ENCODE measurements around the gene SOWAHB.

Gene SOWAHB

DNA sequence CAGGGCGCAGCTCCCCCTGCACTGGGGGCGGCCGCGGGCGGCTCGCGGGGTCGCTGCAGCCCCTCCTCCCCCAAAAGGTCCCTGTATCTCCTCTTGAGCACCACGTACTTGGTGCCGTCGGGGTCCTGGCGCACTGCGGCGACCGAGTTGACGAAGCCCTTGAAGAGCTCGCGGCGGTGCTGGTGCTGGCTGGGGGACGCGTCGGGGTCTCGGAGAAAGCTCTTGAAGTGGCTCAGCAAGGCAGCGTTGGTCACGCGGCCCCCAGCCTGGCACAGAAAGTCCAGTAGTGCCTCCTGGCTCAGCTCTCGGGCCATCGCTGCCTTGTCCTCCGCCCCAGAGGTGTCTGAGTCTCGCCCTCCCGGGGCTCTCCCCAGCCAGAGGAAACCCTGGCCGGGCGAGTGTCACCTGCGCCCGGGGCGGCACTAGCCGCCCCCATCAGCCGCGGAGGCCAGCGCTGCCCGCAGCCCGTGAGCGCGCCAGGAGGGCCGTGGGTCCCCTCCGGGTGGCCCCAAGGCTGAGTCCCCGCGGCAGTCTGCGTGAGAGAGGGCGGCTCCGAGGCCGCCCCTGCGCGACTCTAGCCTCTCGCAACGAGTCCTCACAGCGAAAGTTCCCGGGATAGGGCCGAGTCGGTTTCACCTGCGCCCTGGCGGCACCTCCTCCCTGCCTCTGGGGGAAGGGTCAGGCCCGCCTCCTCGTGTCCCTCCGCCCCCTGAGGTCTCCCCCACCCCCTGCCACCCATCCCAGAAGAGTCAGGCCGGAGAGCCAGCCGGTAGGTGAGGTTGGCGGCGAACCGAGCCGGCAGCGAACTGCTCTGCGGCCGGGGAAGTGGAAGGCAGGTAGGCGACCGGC lies at the start of gene SOWAHB:
TSS of gene SOWAHB (minus strand) at position 609 of the 849 bp plus-strand sequence. CDS start at position 314, 295 bp downstream.
- DNase-seq (ENCODE audit: low read depth), result no peak

GRCh38 chr4:76947369-76947768 lies 49.4 kb upstream of the SOWAHB start:
- DNase-seq (ENCODE audit: low read depth), result peak; percentile 56

DNA sequence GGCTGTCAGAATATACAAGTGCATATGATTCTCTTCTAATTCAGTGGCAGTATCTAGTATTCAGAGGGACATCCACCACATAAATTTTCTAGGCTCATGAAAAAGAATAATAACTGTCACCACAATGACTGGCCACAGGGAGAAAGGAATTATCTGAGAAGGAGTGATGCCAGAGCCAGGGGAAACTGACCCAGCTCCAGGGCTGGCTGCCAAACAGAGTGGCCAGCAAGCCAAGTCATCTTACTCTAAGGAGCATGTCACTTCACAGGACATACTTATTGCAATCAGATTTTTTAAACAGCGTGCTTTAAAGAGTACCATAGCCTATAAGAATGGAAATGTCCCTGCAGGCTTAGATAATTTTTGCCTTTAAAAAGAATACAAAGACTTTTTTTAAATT lies 45.8 kb upstream of the SOWAHB start:
- peak; percentile 70 for DNase-seq (ENCODE audit: low read depth)

- peak; percentile 80 for DNase-seq (ENCODE audit: low read depth)
Measured at GRCh38 chr4:76943129-76943620, 45.2 kb upstream of the SOWAHB start.

GRCh38 chr4:76939184-76939583 lies 41.2 kb upstream of the SOWAHB start:
- no peak for DNase-seq (ENCODE audit: low read depth)

DNA sequence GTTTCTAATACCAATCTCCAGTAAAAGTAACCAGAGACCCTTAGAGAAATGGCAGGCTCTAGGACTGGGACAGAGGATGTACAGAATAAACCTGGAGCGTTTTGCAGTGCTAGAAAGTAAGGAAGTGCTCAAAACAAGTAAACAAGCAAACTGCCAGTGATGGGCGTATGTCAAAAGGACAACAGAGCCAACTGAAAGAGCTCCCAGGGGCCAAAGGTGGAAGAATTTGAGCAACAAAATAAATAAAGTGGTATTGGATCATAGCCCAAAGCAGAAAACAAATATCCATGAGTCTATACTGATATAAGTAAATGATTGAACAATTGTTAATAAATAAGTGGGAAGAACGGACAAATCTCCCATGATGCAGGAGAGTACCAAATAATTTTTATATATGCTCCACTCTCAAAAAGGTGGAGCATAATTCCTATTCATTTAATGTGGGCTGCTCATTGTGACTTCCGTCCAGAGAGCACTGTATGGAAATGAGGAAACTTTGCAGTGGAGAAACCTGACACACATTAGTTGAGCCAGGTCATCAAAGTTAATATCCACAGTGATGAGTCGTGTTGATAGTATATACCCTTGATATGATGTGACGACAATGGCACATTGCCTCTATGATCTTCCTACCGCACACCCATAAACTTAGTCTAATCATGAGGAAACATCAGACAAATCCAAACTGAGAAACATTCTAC lies 33.8 kb upstream of the SOWAHB start:
- no peak for DNase-seq (ENCODE audit: low read depth)

GRCh38 chr4:76931087-76931486 lies 33.1 kb upstream of the SOWAHB start:
- DNase-seq (ENCODE audit: low read depth), result peak; percentile 56

DNA sequence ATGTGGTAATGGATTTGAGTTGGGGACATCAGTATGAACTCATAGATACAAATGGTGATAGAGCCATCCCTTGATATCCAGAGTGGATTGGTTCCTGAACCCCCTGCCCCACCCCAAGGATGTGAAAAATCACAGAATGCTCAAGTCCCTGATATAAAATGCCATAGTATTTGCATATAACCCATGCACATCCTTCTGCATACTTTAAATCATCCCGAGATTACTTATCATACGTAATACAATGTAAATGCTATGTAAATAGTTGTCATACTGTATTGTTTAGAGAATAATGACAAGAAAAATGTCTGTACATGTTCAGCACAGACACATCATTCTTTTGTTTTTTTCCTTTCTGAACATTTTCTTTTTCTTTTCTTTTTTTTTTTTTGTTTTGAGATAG lies 32.7 kb upstream of the SOWAHB start:
- no peak for DNase-seq (ENCODE audit: low read depth)

GRCh38 chr4:76926841-76927240 lies 28.9 kb upstream of the SOWAHB start:
- no peak for DNase-seq (ENCODE audit: low read depth)

DNA sequence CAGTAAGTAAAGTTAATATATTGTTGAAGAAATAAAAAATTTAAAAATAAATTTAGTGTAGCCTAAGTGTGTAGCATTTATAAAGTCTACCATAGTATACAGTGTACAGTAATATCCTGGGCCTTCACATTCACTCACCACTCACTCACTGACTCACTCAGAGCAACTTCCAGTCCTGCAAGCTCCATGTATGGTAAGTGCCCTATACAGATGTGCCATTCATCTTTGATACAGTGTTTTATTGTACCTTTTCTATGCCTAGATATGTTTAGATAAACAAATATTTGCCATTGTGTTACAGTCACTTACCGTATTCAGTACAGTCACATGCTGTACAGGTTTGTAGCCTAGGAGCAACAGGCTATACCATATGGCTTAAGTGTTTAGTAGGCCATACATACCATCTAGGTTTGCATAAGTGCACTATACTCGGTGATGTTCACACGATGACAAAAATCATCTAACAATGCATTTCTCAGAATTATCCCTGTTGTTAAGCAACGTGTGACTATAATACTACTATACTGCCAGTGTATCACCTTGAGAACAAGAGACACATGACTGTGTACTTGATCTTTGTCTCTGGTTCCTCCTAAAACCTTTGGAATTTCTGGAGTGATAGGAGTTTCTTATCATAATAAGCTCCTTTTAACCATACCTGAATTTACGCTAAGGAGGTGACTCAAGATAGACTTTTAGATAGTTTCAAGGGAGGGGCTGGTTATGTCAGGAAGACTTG lies 25.8 kb upstream of the SOWAHB start:
- no peak for DNase-seq (ENCODE audit: low read depth)

- DNase-seq (ENCODE audit: low read depth), result no peak
Measured at GRCh38 chr4:76920715-76921114, 22.8 kb upstream of the SOWAHB start.

DNA sequence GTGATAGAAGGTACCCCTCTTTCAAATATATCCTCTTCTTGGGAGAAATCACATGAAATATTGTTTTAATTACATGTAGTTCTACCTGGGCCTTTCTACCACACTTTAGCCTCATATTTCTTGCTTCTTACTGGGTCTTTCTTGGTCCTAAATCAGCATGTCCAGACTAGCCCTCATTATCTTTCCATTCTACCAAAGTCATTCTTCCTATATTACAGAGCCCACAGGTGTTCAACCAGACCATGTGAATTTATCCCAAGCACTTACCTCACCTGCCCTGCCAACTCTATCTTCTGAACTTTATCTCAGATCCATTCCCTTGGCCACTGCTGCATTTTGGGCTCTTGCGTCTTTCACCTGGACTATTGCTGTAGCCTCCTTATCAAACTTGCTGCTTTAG lies 11.8 kb upstream of the SOWAHB start:
- no peak for DNase-seq (ENCODE audit: low read depth)

- DNase-seq (ENCODE audit: low read depth), result peak; percentile 92
Measured at GRCh38 chr4:76905521-76905920, 7.6 kb upstream of the SOWAHB start.

GRCh38 chr4:76904646-76905190 lies 6.8 kb upstream of the SOWAHB start:
- DNase-seq (ENCODE audit: low read depth), result no peak

- DNase-seq (ENCODE audit: low read depth), result no peak
Measured at GRCh38 chr4:76902233-76902890, 4.4 kb upstream of the SOWAHB start.

DNA sequence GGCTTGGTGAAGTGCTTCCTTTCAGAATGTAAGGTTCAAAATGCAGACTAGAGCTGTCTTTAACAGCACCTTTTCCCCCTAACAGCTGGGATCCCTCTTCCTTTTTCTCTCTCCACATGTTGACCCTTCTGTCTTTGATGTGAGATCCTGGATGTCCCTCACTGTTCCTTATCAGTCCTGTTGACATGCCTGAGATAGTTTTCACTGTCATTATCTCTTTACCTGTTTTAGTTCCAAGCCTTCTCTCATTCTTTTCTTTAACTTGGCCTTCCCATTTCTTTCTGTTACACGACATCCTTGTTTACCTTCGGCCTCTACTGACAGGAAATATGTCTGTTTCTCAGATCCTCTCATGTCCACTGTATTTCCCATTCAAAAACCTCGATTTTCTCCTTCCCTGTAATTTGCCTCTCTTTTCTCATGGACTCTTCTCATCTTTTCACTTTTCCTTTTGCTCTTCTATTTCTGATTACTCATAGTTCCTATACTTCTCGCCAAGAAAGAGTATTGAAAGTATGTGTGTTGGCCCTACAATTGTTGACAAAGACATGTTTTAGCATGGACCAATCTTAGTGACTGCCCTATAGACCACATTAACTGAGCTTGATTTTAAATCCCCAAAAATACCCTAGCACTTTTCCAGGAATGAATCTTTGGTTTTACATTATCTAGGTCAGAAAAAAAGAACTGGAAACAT lies 1.2 kb upstream of the SOWAHB start:
- DNase-seq (ENCODE audit: low read depth), result no peak

- no peak for DNase-seq (ENCODE audit: low read depth)
Measured at GRCh38 chr4:76898385-76898692, 395 bp upstream of the SOWAHB start.

GRCh38 chr4:76896614-76897535 lies 1.1 kb downstream of the SOWAHB start:
- DNase-seq (ENCODE audit: low read depth), result peak; percentile 43

DNA sequence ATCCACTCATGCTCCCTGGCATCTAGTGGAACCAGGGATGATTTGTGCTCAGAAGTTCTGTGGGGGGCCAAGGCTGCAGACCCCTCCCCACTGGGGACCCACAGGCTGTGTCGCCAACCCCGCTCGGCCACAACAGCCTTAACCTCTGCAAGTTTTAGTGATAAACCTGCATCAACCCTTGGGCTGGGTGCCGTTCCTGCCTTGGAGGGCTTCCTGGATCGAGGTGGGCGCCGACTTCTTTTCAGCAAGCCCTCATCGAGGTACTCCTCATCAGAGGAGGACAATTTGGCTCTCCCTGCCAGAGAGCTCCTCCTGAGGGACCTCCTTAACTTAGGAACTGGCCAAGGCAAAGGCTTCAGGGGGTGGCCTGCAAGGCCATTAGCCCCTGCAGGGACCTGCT lies 1.9 kb downstream of the SOWAHB start:
- DNase-seq (ENCODE audit: low read depth), result no peak

DNA sequence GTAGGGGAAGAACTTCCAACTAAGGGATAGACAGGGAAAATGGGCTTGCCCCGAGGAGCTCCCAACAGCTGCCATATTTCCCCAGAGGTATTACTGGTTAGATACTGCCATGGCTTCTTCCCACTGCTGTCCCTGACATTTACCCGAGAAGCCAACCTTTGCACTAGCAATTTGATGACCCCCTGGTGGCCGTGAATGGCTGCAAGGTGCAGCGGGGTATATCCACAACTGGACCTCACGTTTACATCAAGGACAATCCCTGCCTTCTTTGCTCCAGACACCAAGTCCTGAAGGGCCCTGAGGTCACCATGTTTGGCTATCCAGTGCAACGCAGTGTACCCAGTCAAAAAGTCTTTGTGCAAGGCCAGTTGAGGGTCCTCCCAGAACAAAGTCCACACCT lies 2.3 kb downstream of the SOWAHB start:
- no peak for DNase-seq (ENCODE audit: low read depth)
